Stimulated activated CD4-positive, alpha-beta T cell treated with anti-CD3 and anti-CD28 coated beads, Interleukin-15, amount 100 ng/mL, for 24 hours (primary cell): ENCODE results near the gene THUMPD1.
A peak's percentile ranks its signal among the peaks of the same experiment; 100 is the strongest.
"Not testable (repeated sequence)": the region's sequence is repeated elsewhere in the genome, so short reads cannot be mapped to it uniquely, and the experiment has no call there.

ENCODE experiments used
- DNase-seq: peaks from one replicate; pipeline ENCODE4 v3.0.0-alpha.2; 2020

THUMPD1 gene

GRCh38 chr16:20741554-20742285, at the start of gene THUMPD1:
Gene THUMPD1, minus strand, starts transcription at chr16:20741818. Its CDS starts 79 bp downstream, at chr16:20741739.
- peak; percentile 98 for DNase-seq

- DNase-seq, result no peak
Measured at GRCh38 chr16:20789130-20789529, 47.5 kb upstream of the THUMPD1 start.

GRCh38 chr16:20784204-20784603, 42.6 kb upstream of the THUMPD1 start:
- no peak for DNase-seq

- no peak for DNase-seq
Measured at GRCh38 chr16:20782470-20782869, 40.9 kb upstream of the THUMPD1 start.

GRCh38 chr16:20781697-20782096, 40.1 kb upstream of the THUMPD1 start:
- DNase-seq, result no peak

- peak; percentile 79 for DNase-seq
Measured at GRCh38 chr16:20774703-20775362, 33.2 kb upstream of the THUMPD1 start.

- no peak for DNase-seq
Measured at GRCh38 chr16:20773679-20774078, 32.1 kb upstream of the THUMPD1 start.

- no peak for DNase-seq
Measured at GRCh38 chr16:20768818-20769217, 27.2 kb upstream of the THUMPD1 start.

- no peak for DNase-seq
Measured at GRCh38 chr16:20768121-20768520, 26.5 kb upstream of the THUMPD1 start.

- no peak for DNase-seq
Measured at GRCh38 chr16:20767577-20767976, 26.0 kb upstream of the THUMPD1 start.

GRCh38 chr16:20766294-20766693, 24.7 kb upstream of the THUMPD1 start:
- no peak for DNase-seq

- no peak for DNase-seq
Measured at GRCh38 chr16:20765732-20766131, 24.1 kb upstream of the THUMPD1 start.

GRCh38 chr16:20764448-20764847, 22.8 kb upstream of the THUMPD1 start:
- DNase-seq, result not testable (repeated sequence)

- DNase-seq, result peak; percentile 67
Measured at GRCh38 chr16:20763461-20764232, 22.0 kb upstream of the THUMPD1 start, which contains the start of gene ACSM3. Gene ACSM3, plus strand, starts transcription at chr16:20764014. Its CDS starts 6,021 bp downstream, at chr16:20770035.

- DNase-seq, result no peak
Measured at GRCh38 chr16:20762404-20763123, 20.9 kb upstream of the THUMPD1 start.

- DNase-seq, result no peak
Measured at GRCh38 chr16:20761175-20761574, 19.6 kb upstream of the THUMPD1 start.

- DNase-seq, result no peak
Measured at GRCh38 chr16:20760346-20760745, 18.7 kb upstream of the THUMPD1 start.

- DNase-seq, result not testable (repeated sequence)
Measured at GRCh38 chr16:20755799-20756198, 14.2 kb upstream of the THUMPD1 start.

GRCh38 chr16:20755238-20755637, 13.6 kb upstream of the THUMPD1 start:
- no peak for DNase-seq

- no peak for DNase-seq
Measured at GRCh38 chr16:20753727-20754126, 12.1 kb upstream of the THUMPD1 start.

- DNase-seq, result no peak
Measured at GRCh38 chr16:20750558-20750957, 8.9 kb upstream of the THUMPD1 start.

- DNase-seq, result no peak
Measured at GRCh38 chr16:20749474-20749873, 7.9 kb upstream of the THUMPD1 start.
